HCT116 (cell line): ENCODE data around the gene GTF3C1.

Source experiments
- POLR2AphosphoS5 ChIP-seq: IDR thresholded peaks from 2 replicates; pipeline ENCODE4 v1.6.1; 2011; ENCODE audit warnings: mild to moderate bottlenecking, low read depth, low read length, moderate library complexity
- TF ChIP-seq, protein P1 (sequence below), 3 experiments: fragments of 200-600 bp in 1 of 3; sonication (generic) in 1 of 3; IDR thresholded peaks in 2 of 3; conservative IDR thresholded peaks in 1 of 3; 2 replicates each; pipeline ENCODE4 v1.5.1; 2012 to 2017; ENCODE audit warnings: low read depth in 2 of 3, low read length in 2 of 3, antibody characterized with exemption in 1 of 3, borderline replicate concordance in 1 of 3, control low read depth in 1 of 3, mild to moderate bottlenecking in 1 of 3, mixed read lengths in 1 of 3, mixed run types in 1 of 3, moderate library complexity in 1 of 3; ENCODE audit not compliant: insufficient read depth in 1 of 3

DNA sequence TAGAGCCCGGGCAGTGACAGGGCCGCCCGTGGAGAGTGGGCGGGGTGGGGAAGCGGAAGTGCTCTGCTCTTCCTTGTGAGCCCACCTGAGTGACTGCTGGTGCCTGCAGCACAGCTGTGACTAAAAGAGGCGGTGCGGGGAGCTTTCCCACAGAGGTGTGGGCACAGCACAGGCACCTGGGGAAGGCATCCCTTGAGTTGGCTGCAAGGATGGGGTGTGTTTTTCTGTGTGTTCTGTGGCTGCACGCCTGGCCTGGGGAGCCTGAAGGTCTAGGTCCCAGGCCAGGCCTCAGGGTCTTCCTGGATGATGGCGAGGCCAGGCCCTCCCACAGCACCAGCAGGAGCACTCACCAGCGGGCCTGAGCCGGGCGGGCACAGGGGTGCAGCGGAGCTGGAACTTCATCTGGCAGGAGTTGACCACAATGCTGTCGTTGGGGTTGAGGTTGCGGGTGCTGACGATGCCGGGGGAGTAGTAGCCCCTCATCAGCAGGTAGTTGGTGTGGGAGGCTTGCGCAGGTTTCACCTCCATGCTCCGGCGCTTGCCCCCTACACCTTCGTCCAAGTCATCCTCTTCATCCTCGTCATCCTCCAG, 80.7 kb downstream of the GTF3C1 start:
- TF ChIP-seq, protein P1, sequence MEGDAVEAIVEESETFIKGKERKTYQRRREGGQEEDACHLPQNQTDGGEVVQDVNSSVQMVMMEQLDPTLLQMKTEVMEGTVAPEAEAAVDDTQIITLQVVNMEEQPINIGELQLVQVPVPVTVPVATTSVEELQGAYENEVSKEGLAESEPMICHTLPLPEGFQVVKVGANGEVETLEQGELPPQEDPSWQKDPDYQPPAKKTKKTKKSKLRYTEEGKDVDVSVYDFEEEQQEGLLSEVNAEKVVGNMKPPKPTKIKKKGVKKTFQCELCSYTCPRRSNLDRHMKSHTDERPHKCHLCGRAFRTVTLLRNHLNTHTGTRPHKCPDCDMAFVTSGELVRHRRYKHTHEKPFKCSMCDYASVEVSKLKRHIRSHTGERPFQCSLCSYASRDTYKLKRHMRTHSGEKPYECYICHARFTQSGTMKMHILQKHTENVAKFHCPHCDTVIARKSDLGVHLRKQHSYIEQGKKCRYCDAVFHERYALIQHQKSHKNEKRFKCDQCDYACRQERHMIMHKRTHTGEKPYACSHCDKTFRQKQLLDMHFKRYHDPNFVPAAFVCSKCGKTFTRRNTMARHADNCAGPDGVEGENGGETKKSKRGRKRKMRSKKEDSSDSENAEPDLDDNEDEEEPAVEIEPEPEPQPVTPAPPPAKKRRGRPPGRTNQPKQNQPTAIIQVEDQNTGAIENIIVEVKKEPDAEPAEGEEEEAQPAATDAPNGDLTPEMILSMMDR (IDR thresholded peaks at IDR 0.05 in 2 of 3, conservative IDR thresholded peaks at IDR 0.05 in 1 of 3; ENCODE audit: borderline replicate concordance in 1 of 3, insufficient read depth in 1 of 3, low read depth in 2 of 3, low read length in 2 of 3): no peak
- TF ChIP-seq POLR2AphosphoS5: no peak
